ENCODE measurements around the gene PRAMEF9. TPM values are rescaled to one million over a fixed set of nuclear protein-coding genes. Genes with fewer than 3 reads are reported as not detected.

Gene PRAMEF9
- total RNA-seq, 2 donors from 2014 or later = not detected

Other genes starting within 250 kb of the PRAMEF9 start
- gene PRAMEF6, start 224.3 kb upstream of the PRAMEF9 start, total RNA-seq = not detected
- not detected for gene PRAMEF27, start 115.3 kb upstream of the PRAMEF9 start, total RNA-seq
- not detected for gene HNRNPCL3, start 111.1 kb upstream of the PRAMEF9 start, total RNA-seq
- gene PRAMEF25, start 101.1 kb upstream of the PRAMEF9 start, total RNA-seq = not detected
- not detected for gene HNRNPCL2, start 55.0 kb upstream of the PRAMEF9 start, total RNA-seq
- gene PRAMEF26, start 15.8 kb upstream of the PRAMEF9 start, total RNA-seq = not detected
- gene HNRNPCL4, start 6.2 kb upstream of the PRAMEF9 start, total RNA-seq = not detected
- not detected for gene PRAMEF13, start 29.6 kb downstream of the PRAMEF9 start, total RNA-seq
- gene PRAMEF18, start 54.3 kb downstream of the PRAMEF9 start, total RNA-seq = not detected
- not detected for gene PRAMEF5, start 82.3 kb downstream of the PRAMEF9 start, total RNA-seq
- gene PRAMEF8, start 113.3 kb downstream of the PRAMEF9 start, total RNA-seq = not detected
- not detected for gene PRAMEF33, start 131.7 kb downstream of the PRAMEF9 start, total RNA-seq
- not detected for gene PRAMEF15, start 143.7 kb downstream of the PRAMEF9 start, total RNA-seq
- not detected for gene PRAMEF14, start 175.3 kb downstream of the PRAMEF9 start, total RNA-seq
- gene PRAMEF19, start 200.1 kb downstream of the PRAMEF9 start, total RNA-seq = not detected
- gene PRAMEF17, start 217.8 kb downstream of the PRAMEF9 start, total RNA-seq = not detected
- not detected for gene PRAMEF20, start 238.6 kb downstream of the PRAMEF9 start, total RNA-seq